Measurements from ENCODE around the gene CLIC5. TPM values are rescaled to one million over a fixed set of nuclear protein-coding genes. Genes with fewer than 3 reads are reported as not detected.

Gene CLIC5
- total RNA-seq, 4 donors from 2014 or later: 0.45 to 2.6 (median 1.6) TPM

GRCh38 chr6:45881705-45882467 is 133.8 kb downstream of the CLIC5 start:
- Histone ChIP-seq H3K27ac (no peak overlapping the region), H3K36me3 (no peaks in the 10 kb centered on the region), H3K27me3 (no peaks in the 10 kb centered on the region), H3K9me3 (no peaks in the 10 kb centered on the region), H3K4me3 (no peak overlapping the region), H3K4me1 (peaks cover 12% of the 10 kb centered on the region)
- TF ChIP-seq CTCF (IDR thresholded peaks at IDR 0.05) (no peak), EP300 (IDR thresholded peaks at IDR 0.05) (no peak), POLR2A (IDR thresholded peaks at IDR 0.05) (no peak), POLR2AphosphoS5 (IDR thresholded peaks at IDR 0.05) (no peak)
- WGBS: 55% methylated on average over 3 of the region's 3 CpGs
- DNase-seq (ENCODE audit: low spot score in 2 of 2): no peak

- Histone ChIP-seq H3K27me3 (no peaks in the 10 kb centered on the region), H3K36me3 (no peaks in the 10 kb centered on the region), H3K4me3 (no peak overlapping the region), H3K4me1 (peaks cover 12% of the 10 kb centered on the region), H3K27ac (peak overlapping the region; percentile 56), H3K9me3 (no peaks in the 10 kb centered on the region)
- 42% methylated on average over 6 of the region's 6 CpGs for WGBS
- DNase-seq (ENCODE audit: low spot score in 2 of 2): no peak
- TF ChIP-seq CTCF (IDR thresholded peaks at IDR 0.05) (no peak), POLR2AphosphoS5 (IDR thresholded peaks at IDR 0.05) (no peak)
Measured at GRCh38 chr6:45880676-45881075, 135.0 kb downstream of the CLIC5 start.

GRCh38 chr6:45880159-45880558 is 135.5 kb downstream of the CLIC5 start:
- no peak for DNase-seq (ENCODE audit: low spot score in 2 of 2)
- 49% methylated on average over 5 of the region's 5 CpGs for WGBS

GRCh38 chr6:45877970-45878590 is 137.6 kb downstream of the CLIC5 start:
- H3K36me3 ChIP-seq: no peaks in the 10 kb centered on the region

More at GRCh38 chr6:45880159-45880558, 135.5 kb downstream of the CLIC5 start:
- H3K27me3 ChIP-seq: no peaks in the 10 kb centered on the region
- H3K9me3 ChIP-seq: no peaks in the 10 kb centered on the region
- H3K4me1 ChIP-seq: peaks cover 12% of the 10 kb centered on the region
- H3K4me3 ChIP-seq: no peak overlapping the region
- TF ChIP-seq CTCF (IDR thresholded peaks at IDR 0.05) (no peak), POLR2AphosphoS5 (IDR thresholded peaks at IDR 0.05) (no peak), POLR2A (IDR thresholded peaks at IDR 0.05) (no peak), EP300 (IDR thresholded peaks at IDR 0.05) (no peak)
- no peaks in the 10 kb centered on the region for H3K36me3 ChIP-seq
- H3K27ac ChIP-seq: no peak overlapping the region

More at GRCh38 chr6:45877970-45878590, 137.6 kb downstream of the CLIC5 start:
- no peak for TF ChIP-seq EP300 (IDR thresholded peaks at IDR 0.05)
- no peak for TF ChIP-seq CTCF (IDR thresholded peaks at IDR 0.05)
- TF ChIP-seq POLR2A (IDR thresholded peaks at IDR 0.05): no peak
- TF ChIP-seq POLR2AphosphoS5 (IDR thresholded peaks at IDR 0.05): no peak
- Histone ChIP-seq H3K9me3 (no peaks in the 10 kb centered on the region), H3K4me1 (peaks cover 12% of the 10 kb centered on the region), H3K27ac (no peak overlapping the region), H3K4me3 (no peak overlapping the region), H3K27me3 (no peaks in the 10 kb centered on the region)
- WGBS: 90% methylated on average over 5 of the region's 5 CpGs
- DNase-seq (ENCODE audit: low spot score in 2 of 2): no peak

Measured in suprapubic skin (tissue), 4 donors.